ENCODE measurements around the gene SMIM12. TPM values are rescaled to one million over a fixed set of nuclear protein-coding genes. Genes with fewer than 3 reads are reported as not detected.

The SMIM12 gene
- polyA plus RNA-seq, 2 of the 4 experiments (the other 2 are of a cell fraction) = 35.8 to 37.5 TPM

GRCh38 chr1:34871443-34872132 is 12.0 kb upstream of the SMIM12 start:
- no peak for ATAC-seq
- no peak overlapping the region for H3K27ac ChIP-seq
- no peaks in the 10 kb centered on the region for H3K9me3 ChIP-seq
- POLR2A ChIA-PET = no interaction called here
- H3K4me1 ChIP-seq = no peaks in the 10 kb centered on the region
- H3K4me3 ChIP-seq = no peak overlapping the region
- TF ChIP-seq GATA3 (IDR thresholded peaks at IDR 0.05; ENCODE audit: borderline replicate concordance) (no peak), TP53 (CRISPR knock-in tag; IDR thresholded peaks at IDR 0.05) (no peak), HOXA7 (CRISPR knock-in tag; IDR thresholded peaks at IDR 0.05) (no peak), MAZ (IDR thresholded peaks at IDR 0.05; ENCODE audit: borderline replicate concordance, low read depth, low read length) (no peak), MYC (IDR thresholded peaks at IDR 0.05; ENCODE audit: borderline replicate concordance, low read length) (no peak), RARB (CRISPR knock-in tag; IDR thresholded peaks at IDR 0.05) (no peak)
- WGBS (ENCODE audit: missing lambda C conversion rate) = 24% methylated on average over 12 of the region's 17 CpGs
- CTCF ChIA-PET = interaction anchor here (0.6 to 4.0 kb wide), 2 partner anchors 11 to 124 kb away, joined by 4 to 21 read pairs; partner anchors contain the start of gene SMIM12
- FAIRE-seq = no peak
- no peak for DNase-seq (ENCODE audit: low read depth in 1 of 2, low spot score in 1 of 2)
- H3K4me2 ChIP-seq = no peak overlapping the region

GRCh38 chr1:34870395-34870794 is 10.8 kb upstream of the SMIM12 start:
- ChIA-PET CTCF (interaction anchor here (0.9 to 4.0 kb wide), 2 partner anchors 10 to 81 kb away, joined by 3 to 21 read pairs; partner anchors contain the start of gene SMIM12), POLR2A (interaction anchor here (0.7 kb wide), 1 partner anchor 11 kb away, joined by 3 read pairs; the partner anchor contains the start of gene SMIM12)
- Histone ChIP-seq H3K4me1 (0 out of 3 replicates have a peak, but pooled peaks cover 3% of the 10 kb centered on the region), H3K4me3 (no peak overlapping the region), H3K9me3 (no peaks in the 10 kb centered on the region), H3K4me2 (no peak overlapping the region), H3K27ac (no peak overlapping the region)
- no peak for TF ChIP-seq RFX5 (IDR thresholded peaks at IDR 0.05)
- no peak for TF ChIP-seq ELK1 (IDR thresholded peaks at IDR 0.05; ENCODE audit: low read depth, low read length)
- no peak for TF ChIP-seq ZC3H11A (IDR thresholded peaks at IDR 0.05)
- WGBS (ENCODE audit: missing lambda C conversion rate) = 46% methylated on average over 2 of the region's 2 CpGs
- FAIRE-seq (no peak), DNase-seq (ENCODE audit: low read depth in 1 of 2, low spot score in 1 of 2) (no peak), ATAC-seq (no peak)

- ATAC-seq (no peak), DNase-seq (ENCODE audit: low read depth in 1 of 2, low spot score in 1 of 2) (no peak), FAIRE-seq (no peak)
- Histone ChIP-seq H3K9me3 (no peaks in the 10 kb centered on the region), H3K4me2 (no peak overlapping the region), H3K4me1 (0 out of 3 replicates have a peak, but pooled peaks cover 3% of the 10 kb centered on the region), H3K4me3 (no peak overlapping the region), H3K27ac (no peak overlapping the region)
- POLR2A ChIA-PET = interaction anchor here (0.7 kb wide), 1 partner anchor 10 kb away, joined by 3 read pairs; the partner anchor contains the start of gene SMIM12
- WGBS (ENCODE audit: missing lambda C conversion rate) = 32% methylated on average over 3 of the region's 4 CpGs
- CTCF ChIA-PET = interaction anchor here (0.9 to 6.6 kb wide), 3 partner anchors 10 to 80 kb away, joined by 3 to 45 read pairs (median 21); partner anchors contain the start of gene SMIM12
- TF ChIP-seq SMC3 (IDR thresholded peaks at IDR 0.05) = no peak
- TF ChIP-seq USF2 (IDR thresholded peaks at IDR 0.05) = no peak
- TF ChIP-seq MYC (IDR thresholded peaks at IDR 0.05; ENCODE audit: borderline replicate concordance, low read length) = no peak
- TF ChIP-seq MAX (IDR thresholded peaks at IDR 0.05) = no peak
- TF ChIP-seq CTCF (IDR thresholded peaks at IDR 0.05) = no peak
- no peak for TF ChIP-seq EHF (CRISPR knock-in tag; IDR thresholded peaks at IDR 0.05)
- no peak for TF ChIP-seq HEYL (CRISPR knock-in tag; IDR thresholded peaks at IDR 0.05)
- no peak for TF ChIP-seq ZNF302 (CRISPR knock-in tag; IDR thresholded peaks at IDR 0.05)
Measured at GRCh38 chr1:34869760-34870159, 10.2 kb upstream of the SMIM12 start.
